ENCODE measurements around the gene FOXP1.

Gene FOXP1

GRCh38 chr3:71583566-71584393 is at the start of gene FOXP1:
FOXP1 (minus strand) TSS chr3:71583728; CDS start chr3:71198381, 385,347 bp downstream.
- DNase-seq (ENCODE audit: low read depth in 3 of 3, low spot score in 1 of 3) = peak; percentile 42 to 58 (median 45)

GRCh38 chr3:71629711-71630110 is 46.2 kb upstream of the FOXP1 start:
- DNase-seq (ENCODE audit: low read depth in 3 of 3, low spot score in 1 of 3) = no peak

GRCh38 chr3:71629289-71629688 is 45.8 kb upstream of the FOXP1 start:
- DNase-seq (ENCODE audit: low read depth in 3 of 3, low spot score in 1 of 3) = no peak

GRCh38 chr3:71628522-71628921 is 45.0 kb upstream of the FOXP1 start:
- DNase-seq (ENCODE audit: low read depth in 3 of 3, low spot score in 1 of 3) = no peak

- DNase-seq (ENCODE audit: low read depth in 3 of 3, low spot score in 1 of 3) = no peak
Observed at GRCh38 chr3:71625676-71626075, 42.1 kb upstream of the FOXP1 start.

GRCh38 chr3:71621825-71622537 is 38.5 kb upstream of the FOXP1 start:
- no peak for DNase-seq (ENCODE audit: low read depth in 3 of 3, low spot score in 1 of 3)

- no peak for DNase-seq (ENCODE audit: low read depth in 3 of 3, low spot score in 1 of 3)
Observed at GRCh38 chr3:71618538-71618937, 35.0 kb upstream of the FOXP1 start.

GRCh38 chr3:71616571-71617021 is 33.1 kb upstream of the FOXP1 start:
- no peak for DNase-seq (ENCODE audit: low read depth in 3 of 3, low spot score in 1 of 3)

GRCh38 chr3:71614869-71615268 is 31.3 kb upstream of the FOXP1 start:
- DNase-seq (ENCODE audit: low read depth in 3 of 3, low spot score in 1 of 3) = no peak

- no peak for DNase-seq (ENCODE audit: low read depth in 3 of 3, low spot score in 1 of 3)
Observed at GRCh38 chr3:71614426-71614825, 30.9 kb upstream of the FOXP1 start.

GRCh38 chr3:71611099-71611498 is 27.6 kb upstream of the FOXP1 start:
- DNase-seq (ENCODE audit: low read depth in 3 of 3, low spot score in 1 of 3) = no peak

GRCh38 chr3:71607364-71607763 is 23.8 kb upstream of the FOXP1 start:
- no peak for DNase-seq (ENCODE audit: low read depth in 3 of 3, low spot score in 1 of 3)

GRCh38 chr3:71606582-71606981 is 23.1 kb upstream of the FOXP1 start:
- DNase-seq (ENCODE audit: low read depth in 3 of 3, low spot score in 1 of 3) = no peak

- no peak for DNase-seq (ENCODE audit: low read depth in 3 of 3, low spot score in 1 of 3)
Observed at GRCh38 chr3:71602256-71602655, 18.7 kb upstream of the FOXP1 start.

GRCh38 chr3:71601811-71602210 is 18.3 kb upstream of the FOXP1 start:
- no peak for DNase-seq (ENCODE audit: low read depth in 3 of 3, low spot score in 1 of 3)

- DNase-seq (ENCODE audit: low read depth in 3 of 3, low spot score in 1 of 3) = no peak
Observed at GRCh38 chr3:71600646-71601288, 17.2 kb upstream of the FOXP1 start.

- DNase-seq (ENCODE audit: low read depth in 3 of 3, low spot score in 1 of 3) = no peak
Observed at GRCh38 chr3:71599416-71599815, 15.9 kb upstream of the FOXP1 start.

- DNase-seq (ENCODE audit: low read depth in 3 of 3, low spot score in 1 of 3) = no peak
Observed at GRCh38 chr3:71598292-71598691, 14.8 kb upstream of the FOXP1 start.

- DNase-seq (ENCODE audit: low read depth in 3 of 3, low spot score in 1 of 3) = no peak
Observed at GRCh38 chr3:71597286-71597685, 13.8 kb upstream of the FOXP1 start.

- DNase-seq (ENCODE audit: low read depth in 3 of 3, low spot score in 1 of 3) = no peak
Observed at GRCh38 chr3:71593106-71593505, 9.6 kb upstream of the FOXP1 start.

GRCh38 chr3:71591101-71591500 is 7.6 kb upstream of the FOXP1 start:
- DNase-seq (ENCODE audit: low read depth in 3 of 3, low spot score in 1 of 3) = no peak

- DNase-seq (ENCODE audit: low read depth in 3 of 3, low spot score in 1 of 3) = no peak
Observed at GRCh38 chr3:71589132-71589531, 5.6 kb upstream of the FOXP1 start.
